Stromal cell of bone marrow (primary cell): Measurements from ENCODE around the gene UMAD1.

Experiments used
- DNase-seq: peaks from one replicate; pipeline ENCODE4 v3.0.0-alpha.2; 2012; ENCODE audit warnings: low read depth

The UMAD1 gene

DNA sequence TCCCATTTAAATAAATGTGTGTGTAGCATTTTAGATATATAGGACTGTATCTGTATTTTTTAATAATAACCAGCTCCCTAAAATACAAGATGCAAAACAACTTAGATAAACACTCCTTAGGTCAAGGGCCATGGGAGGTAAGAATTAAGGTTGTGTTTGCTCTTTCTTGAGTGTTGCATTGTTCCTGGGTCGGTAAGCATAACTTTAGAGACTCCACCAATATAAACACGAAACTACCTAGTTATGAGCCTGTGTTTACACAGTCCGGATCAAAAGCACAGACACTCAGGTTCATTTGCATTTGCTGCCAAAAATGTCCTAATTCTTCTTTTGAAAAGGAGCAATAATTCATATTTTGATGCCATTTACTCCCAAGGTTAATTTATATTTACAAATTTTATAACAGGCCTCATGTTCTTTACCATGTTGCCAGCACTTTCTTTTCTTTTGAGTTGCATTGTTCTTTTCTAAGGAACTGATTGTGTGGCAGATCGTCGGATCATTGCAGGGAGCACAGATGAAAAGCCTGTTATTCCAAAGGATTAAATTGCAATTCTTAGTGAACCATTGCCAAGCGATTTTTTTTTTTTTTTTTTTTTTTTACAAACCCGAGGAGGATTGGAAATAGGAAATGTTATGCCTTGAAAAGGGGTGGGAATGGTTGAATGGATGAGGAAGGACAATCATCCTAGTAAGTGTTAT is 282.3 kb downstream of the UMAD1 start:
- no peak for DNase-seq

- no peak for DNase-seq
Observed at GRCh38 chr7:7923818-7924217, 283.3 kb downstream of the UMAD1 start.

- DNase-seq, result no peak
Observed at GRCh38 chr7:7924303-7924702, 283.8 kb downstream of the UMAD1 start.
